Activated T-cell treated with anti-CD3 and anti-CD28 coated beads, Interleukin-2, amount 50 U/mL, for 4 hours (primary cell): Measurements from ENCODE around the gene AS3MT. TPM values are rescaled to one million over a fixed set of nuclear protein-coding genes. Genes with fewer than 3 reads are reported as not detected.
"Not testable (repeated sequence)": the region's sequence is repeated elsewhere in the genome, so short reads cannot be mapped to it uniquely, and the experiment has no call there.

Experiments used
- ATAC-seq, 2 donors: fragments of 200-7000 bp; cut with Tn5 transposase; one replicate each; pipeline ENCODE4 v1.10.0; 2021
- DNase-seq: peaks from one replicate; pipeline ENCODE4 v3.0.0-alpha.2; 2020
- H3K27me3 Mint-ChIP-seq: one replicate; pipeline ENCODE4 v1.8.0; 2021; ENCODE audit warnings: low read depth, mixed read lengths
- H3K36me3 Mint-ChIP-seq: one replicate; pipeline ENCODE4 v1.8.0; 2022; ENCODE audit warnings: mixed read lengths; ENCODE audit not compliant: insufficient read depth
- H3K4me1 Mint-ChIP-seq: one replicate; pipeline ENCODE4 v1.8.0; 2021; ENCODE audit warnings: low read depth, mixed read lengths
- H3K4me3 Mint-ChIP-seq: one replicate; pipeline ENCODE4 v1.8.0; 2021; ENCODE audit warnings: mild to moderate bottlenecking, moderate library complexity, mixed read lengths
- H3K9me3 Mint-ChIP-seq: one replicate; pipeline ENCODE4 v1.8.0; 2021; ENCODE audit warnings: mixed read lengths
- total RNA-seq, 3 donors: library from RNA; stranded (reverse); gene quantifications; one replicate each; pipeline ENCODE4 v1.2.1, GENCODE V29; 2021

AS3MT gene
- total RNA-seq, 3 donors from 2014 or later = 0.18 to 0.22 (median 0.18) TPM

DNA sequence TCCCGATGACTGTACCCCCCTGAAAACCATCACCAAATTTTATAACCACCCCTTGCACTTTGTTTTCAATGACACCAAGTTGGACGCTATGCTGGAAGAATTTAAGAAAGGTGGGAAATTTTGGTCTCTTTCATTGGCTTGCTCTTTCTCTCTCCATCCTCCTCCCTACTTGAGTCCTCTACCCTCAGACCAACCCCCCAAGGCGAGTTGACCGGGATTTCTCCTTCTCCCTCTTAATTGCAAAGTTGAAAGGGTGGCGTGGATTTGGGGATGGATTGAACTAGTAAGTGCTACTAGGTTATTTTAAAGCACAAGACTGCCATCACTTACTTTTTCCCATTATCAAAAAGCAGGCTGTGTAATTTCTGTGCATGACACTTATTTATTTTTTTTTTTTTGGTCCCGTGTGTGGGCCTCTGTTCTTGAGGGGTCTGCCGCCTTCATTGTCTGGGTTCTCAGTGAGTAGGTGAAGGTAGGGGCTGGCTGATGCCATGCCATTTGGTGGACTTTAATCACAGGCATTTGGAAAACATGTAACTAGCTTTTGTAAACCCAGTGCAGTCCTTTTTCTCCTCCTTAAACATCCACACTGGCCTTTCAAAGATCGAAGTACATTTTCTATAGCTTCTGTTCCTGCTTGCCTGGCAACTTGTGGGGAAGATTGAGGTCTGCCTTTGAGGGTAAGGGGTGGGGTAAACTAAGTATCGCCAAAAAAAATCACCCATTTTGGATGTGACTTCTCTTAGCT lies 50.9 kb downstream of the AS3MT start:
- DNase-seq (no peak), ATAC-seq (no peak)
- no peaks in the 10 kb centered on the region for H3K9me3 Mint-ChIP-seq
- peaks cover 1% of the 10 kb centered on the region for H3K36me3 Mint-ChIP-seq
- peaks cover 5% of the 10 kb centered on the region for H3K27me3 Mint-ChIP-seq
- peak overlapping the region; percentile 92 for H3K4me3 Mint-ChIP-seq
- H3K4me1 Mint-ChIP-seq = peaks cover 59% of the 10 kb centered on the region

DNA sequence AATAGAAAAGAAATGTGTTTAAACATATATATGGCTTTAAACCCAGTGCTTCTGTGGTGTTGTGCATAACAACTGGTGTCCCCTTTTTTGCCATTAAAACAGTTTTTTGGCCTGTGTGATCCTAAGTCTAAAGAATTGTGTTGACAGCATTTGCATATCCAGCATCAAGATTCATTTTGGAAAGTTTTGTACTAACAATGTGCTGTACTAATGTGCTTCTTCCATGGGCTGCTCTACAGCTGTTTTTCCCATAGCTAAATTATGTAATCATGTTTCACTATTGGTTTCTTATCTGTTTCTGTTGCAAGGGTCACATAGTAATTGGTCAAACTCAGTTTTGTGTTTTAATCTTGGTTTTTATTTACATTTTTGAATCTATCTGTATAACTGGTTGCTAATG lies 54.3 kb downstream of the AS3MT start:
- no peak for ATAC-seq
- no peak overlapping the region for H3K4me3 Mint-ChIP-seq
- DNase-seq = no peak
- no peaks in the 10 kb centered on the region for H3K27me3 Mint-ChIP-seq
- peaks cover 55% of the 10 kb centered on the region for H3K4me1 Mint-ChIP-seq
- H3K36me3 Mint-ChIP-seq = peaks cover 6% of the 10 kb centered on the region
- H3K9me3 Mint-ChIP-seq = no peaks in the 10 kb centered on the region

DNA sequence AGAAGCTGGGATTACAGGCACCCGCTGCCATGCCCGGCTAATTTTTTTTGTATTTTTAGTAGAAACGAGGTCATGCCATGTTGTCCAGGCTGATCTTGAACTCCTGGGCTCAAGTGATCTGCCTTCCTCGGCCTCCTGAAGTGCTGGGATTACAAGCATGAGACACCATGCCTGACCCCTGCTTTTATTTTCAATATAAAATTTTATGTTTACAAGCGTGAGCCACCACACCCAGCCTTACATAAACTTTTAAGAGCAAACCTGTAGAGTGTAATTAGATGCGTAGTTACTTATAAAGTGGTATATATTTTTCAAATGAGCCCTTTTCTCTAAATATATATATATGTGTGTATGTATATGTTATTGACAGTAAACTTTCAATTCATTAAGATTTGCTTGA lies 57.6 kb downstream of the AS3MT start:
- H3K9me3 Mint-ChIP-seq = no peaks in the 10 kb centered on the region

DNA sequence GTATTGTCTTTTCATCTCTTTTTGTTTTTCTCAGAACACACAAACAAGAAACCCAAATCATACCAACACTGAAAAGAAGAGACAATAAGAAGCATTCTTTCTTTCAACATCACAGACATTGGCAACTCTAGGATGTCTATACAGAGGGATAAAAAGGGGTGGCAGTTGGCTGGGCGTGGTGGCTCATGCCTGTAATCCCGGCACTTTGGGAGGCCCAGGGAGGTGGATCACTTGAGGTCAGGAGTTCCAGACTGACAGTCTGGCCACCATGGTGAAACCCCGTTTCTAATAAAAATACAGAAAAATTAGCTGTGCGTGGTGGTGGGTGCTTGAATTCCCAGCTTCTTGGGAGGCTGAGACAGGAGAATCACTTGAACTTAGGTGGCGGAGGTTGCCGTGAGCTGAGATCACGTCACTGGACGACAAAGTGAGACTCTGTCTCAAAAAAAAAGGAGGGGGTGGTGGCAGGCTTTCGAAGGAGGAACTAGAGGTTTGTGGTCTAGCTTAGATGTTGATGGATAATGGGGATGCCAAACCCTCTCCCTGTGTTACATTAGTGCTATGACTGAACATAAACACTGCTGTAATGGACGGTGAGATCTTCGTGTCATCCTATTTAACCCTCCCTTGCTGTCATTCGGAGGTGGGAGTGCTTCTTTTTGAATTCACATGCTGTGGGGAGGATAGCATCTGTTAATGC lies 58.2 kb downstream of the AS3MT start:
- Mint-ChIP-seq H3K27me3 (no peaks in the 10 kb centered on the region), H3K9me3 (no peaks in the 10 kb centered on the region), H3K36me3 (peaks cover 9% of the 10 kb centered on the region), H3K4me3 (no peak overlapping the region), H3K4me1 (peaks cover 24% of the 10 kb centered on the region)
- peak; percentile 43 to 71 for ATAC-seq
- no peak for DNase-seq

More for the DNA sequence above, 57.6 kb downstream of the AS3MT start:
- no peak for ATAC-seq
- Mint-ChIP-seq H3K4me3 (no peak overlapping the region), H3K27me3 (no peaks in the 10 kb centered on the region), H3K36me3 (peaks cover 8% of the 10 kb centered on the region), H3K4me1 (peaks cover 28% of the 10 kb centered on the region)
- no peak for DNase-seq

DNA sequence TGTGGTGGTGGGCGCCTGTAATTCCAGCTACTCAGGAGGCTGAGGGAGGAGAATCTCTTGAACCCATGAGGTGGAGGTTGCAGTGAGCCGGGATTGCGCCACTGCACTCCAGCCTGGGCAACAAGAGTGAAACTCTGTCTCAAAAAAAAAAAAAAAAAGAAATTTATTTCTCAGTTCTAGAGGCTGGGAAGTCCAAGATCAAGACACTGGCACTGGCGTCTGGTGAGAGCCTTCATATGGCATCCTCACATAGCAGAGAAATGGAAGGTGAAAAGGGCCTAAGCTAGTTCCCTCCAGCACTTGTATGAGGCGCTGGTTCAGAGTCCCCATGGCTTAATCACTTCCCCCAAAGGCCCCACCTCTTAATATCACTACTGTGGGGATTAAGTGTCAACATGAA lies 59.2 kb downstream of the AS3MT start:
- H3K4me1 Mint-ChIP-seq = peaks cover 15% of the 10 kb centered on the region
- H3K27me3 Mint-ChIP-seq, DNase-seq, H3K4me3 Mint-ChIP-seq, H3K36me3 Mint-ChIP-seq, H3K9me3 Mint-ChIP-seq, ATAC-seq: not testable (repeated sequence)

DNA sequence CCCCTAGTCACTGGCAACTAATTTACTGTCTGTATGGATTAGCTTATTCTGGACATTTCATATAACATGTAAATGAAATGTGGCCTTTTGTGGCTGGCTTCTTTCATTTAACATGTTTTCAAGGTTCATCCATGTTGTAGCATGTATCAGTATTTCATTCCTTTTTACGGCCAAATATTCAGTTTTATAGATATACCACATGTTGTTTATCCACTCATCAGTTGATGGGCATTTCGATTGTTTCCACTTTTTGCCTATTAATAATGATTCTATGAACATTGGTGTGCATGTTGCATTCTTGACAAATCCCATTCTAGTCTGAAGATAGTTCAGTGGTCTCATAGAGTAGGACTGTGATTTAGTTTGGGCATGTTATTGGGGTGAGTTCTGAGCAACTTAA lies 61.5 kb downstream of the AS3MT start:
- DNase-seq (no peak), ATAC-seq (no peak)
- Mint-ChIP-seq H3K4me3 (no peak overlapping the region), H3K27me3 (no peaks in the 10 kb centered on the region), H3K9me3 (no peaks in the 10 kb centered on the region), H3K36me3 (peaks cover 11% of the 10 kb centered on the region), H3K4me1 (peaks cover 7% of the 10 kb centered on the region)

DNA sequence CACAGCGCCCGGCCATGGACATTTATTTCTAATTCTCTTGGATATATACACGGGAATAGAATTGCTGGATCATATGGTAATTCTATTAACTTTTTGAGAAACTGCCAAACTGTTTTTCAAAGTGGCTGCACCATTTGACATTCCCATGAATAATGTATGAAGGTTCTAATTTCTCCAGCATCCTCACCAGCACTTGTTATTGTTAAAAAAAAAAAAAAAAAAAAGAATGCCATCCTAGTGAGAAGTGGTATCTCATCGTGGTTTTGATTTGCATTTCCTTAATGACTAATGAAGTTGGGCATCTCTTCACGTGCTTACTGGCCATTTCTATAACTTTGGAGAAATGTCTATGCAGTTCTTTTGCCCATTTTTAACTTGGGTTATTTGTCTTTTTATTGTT lies 62.4 kb downstream of the AS3MT start:
- Mint-ChIP-seq H3K4me1 (peaks cover 16% of the 10 kb centered on the region), H3K4me3 (no peak overlapping the region), H3K9me3 (no peaks in the 10 kb centered on the region), H3K27me3 (no peaks in the 10 kb centered on the region), H3K36me3 (peaks cover 11% of the 10 kb centered on the region)
- ATAC-seq (no peak), DNase-seq (no peak)

DNA sequence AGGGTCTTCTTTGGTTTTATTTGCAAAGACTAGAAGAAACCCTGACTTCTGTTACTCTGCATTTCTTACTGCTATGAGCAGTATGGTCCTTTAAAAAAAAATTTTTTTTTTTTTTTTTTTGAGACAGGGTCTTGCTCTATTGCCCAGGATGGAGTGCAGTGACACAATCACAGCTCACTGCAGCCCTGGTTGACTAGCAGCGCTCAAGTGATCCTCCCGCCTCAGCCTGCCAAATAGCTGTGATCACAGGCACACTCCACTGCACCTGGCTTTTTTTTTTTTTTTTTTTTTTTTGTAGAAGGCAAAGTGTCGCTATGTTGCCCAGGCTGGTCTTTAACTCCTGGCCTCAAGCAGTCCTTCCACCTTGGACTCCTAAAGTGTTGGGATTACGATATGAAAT lies 66.2 kb downstream of the AS3MT start:
- H3K4me3 Mint-ChIP-seq = no peak overlapping the region
- H3K36me3 Mint-ChIP-seq = peaks cover 4% of the 10 kb centered on the region
- ATAC-seq (no peak), DNase-seq (no peak)
- no peaks in the 10 kb centered on the region for H3K9me3 Mint-ChIP-seq
- H3K27me3 Mint-ChIP-seq = no peaks in the 10 kb centered on the region
- peaks cover 20% of the 10 kb centered on the region for H3K4me1 Mint-ChIP-seq

DNA sequence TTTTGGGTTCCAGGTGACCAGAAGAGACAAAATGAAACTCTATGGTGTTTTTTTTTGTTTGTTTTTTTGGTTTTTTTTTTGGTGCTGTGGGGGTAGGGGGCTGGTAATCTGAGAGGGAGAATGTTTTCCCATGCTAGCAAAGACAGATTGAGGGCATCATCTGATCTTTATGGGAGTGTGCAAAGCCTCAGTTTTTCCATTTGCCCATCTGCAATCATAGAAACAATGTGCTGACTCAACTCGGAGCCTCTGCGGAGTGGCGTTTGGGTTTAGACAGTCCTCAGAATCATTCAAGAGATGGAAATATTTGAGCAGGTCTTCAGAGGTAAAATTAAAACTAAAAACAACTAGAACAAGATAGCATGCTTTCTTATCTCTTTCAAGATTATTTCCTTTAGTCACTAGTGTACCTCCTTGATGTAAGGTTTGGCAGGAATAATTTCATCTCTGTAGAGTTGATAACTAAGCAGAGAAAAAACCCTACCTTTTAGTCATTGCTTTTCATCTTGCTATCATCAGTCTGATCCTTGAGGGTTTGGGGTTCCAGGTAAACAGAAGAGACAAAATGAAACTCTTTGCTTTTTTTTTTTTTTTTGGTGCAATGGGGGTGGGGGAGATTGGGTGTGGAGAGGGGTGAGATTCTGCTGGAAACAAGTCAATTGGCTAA lies 66.8 kb downstream of the AS3MT start:
- Mint-ChIP-seq H3K4me1 (peaks cover 20% of the 10 kb centered on the region), H3K27me3 (no peaks in the 10 kb centered on the region), H3K36me3 (peaks cover 6% of the 10 kb centered on the region), H3K9me3 (no peaks in the 10 kb centered on the region), H3K4me3 (no peak overlapping the region)
- ATAC-seq (peak; percentile 80 to 91), DNase-seq (no peak)

DNA sequence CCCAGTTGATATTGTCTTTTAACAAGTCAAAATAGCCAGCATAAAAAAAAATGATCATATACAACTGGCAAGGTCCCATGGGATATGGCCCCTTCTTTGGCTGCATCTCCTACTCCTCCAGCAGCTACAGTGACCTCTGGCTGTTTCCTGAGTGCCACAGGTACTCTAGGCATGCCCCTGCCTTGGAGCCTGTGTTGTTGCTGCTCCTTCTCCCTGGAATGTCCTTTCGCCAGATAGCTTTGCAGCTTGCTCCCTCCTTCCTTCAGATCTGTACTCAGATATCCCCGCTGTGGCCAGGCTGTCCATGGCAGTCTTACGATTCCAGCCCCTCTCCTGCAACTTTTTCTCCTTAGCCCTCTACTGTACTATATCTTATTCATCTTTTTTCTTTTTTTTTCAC lies 72.1 kb downstream of the AS3MT start:
- Mint-ChIP-seq H3K36me3 (peaks cover 9% of the 10 kb centered on the region), H3K27me3 (no peaks in the 10 kb centered on the region), H3K4me1 (peaks cover 8% of the 10 kb centered on the region), H3K9me3 (no peaks in the 10 kb centered on the region), H3K4me3 (no peak overlapping the region)
- DNase-seq (no peak), ATAC-seq (no peak)

DNA sequence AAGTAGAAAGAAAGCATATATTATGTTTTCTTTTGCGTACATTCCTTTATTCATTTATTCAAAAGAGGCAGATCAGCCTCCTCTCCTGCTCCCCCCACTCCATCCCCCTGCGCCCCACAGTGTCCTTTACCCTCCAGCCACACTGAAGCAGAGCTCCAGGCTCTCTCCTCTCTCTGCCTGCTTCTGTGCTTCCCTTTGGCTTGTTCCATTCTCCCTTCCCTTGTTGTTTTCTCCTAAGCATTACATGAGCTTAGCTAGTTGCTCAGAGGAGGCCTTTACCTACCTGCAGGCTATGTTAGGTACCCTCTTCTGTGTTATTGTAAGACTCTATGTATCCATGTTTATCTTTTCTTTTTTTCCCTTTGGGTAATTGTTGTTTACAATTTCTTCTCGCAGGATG lies 76.2 kb downstream of the AS3MT start:
- Mint-ChIP-seq H3K9me3 (no peaks in the 10 kb centered on the region), H3K4me3 (no peak overlapping the region), H3K36me3 (peaks cover 9% of the 10 kb centered on the region), H3K4me1 (no peaks in the 10 kb centered on the region), H3K27me3 (no peaks in the 10 kb centered on the region)
- DNase-seq (no peak), ATAC-seq (no peak)

DNA sequence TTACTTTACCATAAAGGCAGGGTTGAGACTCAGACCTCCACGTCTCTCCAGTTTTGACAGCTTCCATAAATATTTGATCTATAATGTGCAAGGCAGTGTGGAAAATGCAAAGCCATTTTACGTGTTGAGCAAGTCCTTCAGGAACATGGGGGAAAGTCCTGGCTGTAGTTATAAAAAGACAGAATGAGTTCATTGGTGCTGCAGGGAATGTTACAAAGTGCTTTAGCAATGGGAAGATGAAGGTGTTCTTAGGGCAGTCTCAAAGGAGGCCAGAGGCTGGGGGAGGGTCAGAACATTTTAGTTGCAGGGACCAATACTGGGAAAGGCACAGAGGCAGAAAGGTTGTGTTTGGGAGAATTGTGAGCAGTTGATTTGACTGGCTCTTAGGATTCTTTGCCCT lies 76.7 kb downstream of the AS3MT start:
- peaks cover 8% of the 10 kb centered on the region for H3K36me3 Mint-ChIP-seq
- no peak for ATAC-seq
- no peaks in the 10 kb centered on the region for H3K9me3 Mint-ChIP-seq
- DNase-seq = no peak
- H3K27me3 Mint-ChIP-seq = no peaks in the 10 kb centered on the region
- H3K4me3 Mint-ChIP-seq = no peak overlapping the region
- H3K4me1 Mint-ChIP-seq = no peaks in the 10 kb centered on the region

DNA sequence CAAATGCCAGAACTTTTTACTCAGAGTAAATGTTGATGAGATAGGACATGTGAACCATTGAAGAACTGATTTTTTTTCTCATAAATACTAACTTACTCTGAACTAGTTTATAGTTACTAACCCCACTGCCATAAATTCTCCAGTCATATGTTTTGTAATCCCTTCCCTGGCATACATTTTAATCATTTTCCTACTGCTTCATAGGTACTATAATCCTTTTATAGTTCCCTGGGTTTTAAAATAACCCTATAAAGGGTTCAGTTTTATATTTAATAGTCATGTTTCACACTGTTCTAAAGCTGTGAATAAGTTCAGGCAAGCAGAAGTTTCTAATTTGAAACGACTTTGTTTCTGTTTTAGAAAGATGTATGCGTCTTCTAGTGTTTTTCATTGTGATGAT lies 77.7 kb downstream of the AS3MT start:
- no peaks in the 10 kb centered on the region for H3K4me1 Mint-ChIP-seq

DNA sequence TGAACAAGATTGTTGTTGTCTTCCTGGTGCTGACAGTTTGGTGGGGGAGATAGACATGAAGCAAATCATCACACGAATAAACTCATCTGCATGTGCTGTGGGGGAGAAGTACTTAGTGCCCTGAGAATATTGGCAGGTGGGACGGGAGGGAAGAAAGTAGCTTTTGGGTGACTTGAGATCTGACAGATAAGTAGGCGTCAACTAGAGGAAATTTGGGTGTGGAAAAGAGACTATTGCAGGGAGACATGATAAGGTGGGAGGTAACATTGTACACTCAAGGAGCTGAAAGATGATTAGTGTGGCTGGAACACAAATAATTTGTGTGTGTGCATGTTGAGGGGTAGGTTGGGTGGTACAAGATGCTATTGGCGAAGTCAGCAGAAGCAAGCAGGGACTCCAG lies 78.9 kb downstream of the AS3MT start:
- Mint-ChIP-seq H3K4me3 (no peak overlapping the region), H3K4me1 (no peaks in the 10 kb centered on the region), H3K9me3 (no peaks in the 10 kb centered on the region), H3K36me3 (peaks cover 2% of the 10 kb centered on the region), H3K27me3 (no peaks in the 10 kb centered on the region)
- no peak for DNase-seq
- ATAC-seq = no peak

More for the DNA sequence above, 77.7 kb downstream of the AS3MT start:
- DNase-seq (no peak), ATAC-seq (no peak)
- no peak overlapping the region for H3K4me3 Mint-ChIP-seq
- H3K36me3 Mint-ChIP-seq = peaks cover 3% of the 10 kb centered on the region
- no peaks in the 10 kb centered on the region for H3K27me3 Mint-ChIP-seq
- H3K9me3 Mint-ChIP-seq = no peaks in the 10 kb centered on the region

DNA sequence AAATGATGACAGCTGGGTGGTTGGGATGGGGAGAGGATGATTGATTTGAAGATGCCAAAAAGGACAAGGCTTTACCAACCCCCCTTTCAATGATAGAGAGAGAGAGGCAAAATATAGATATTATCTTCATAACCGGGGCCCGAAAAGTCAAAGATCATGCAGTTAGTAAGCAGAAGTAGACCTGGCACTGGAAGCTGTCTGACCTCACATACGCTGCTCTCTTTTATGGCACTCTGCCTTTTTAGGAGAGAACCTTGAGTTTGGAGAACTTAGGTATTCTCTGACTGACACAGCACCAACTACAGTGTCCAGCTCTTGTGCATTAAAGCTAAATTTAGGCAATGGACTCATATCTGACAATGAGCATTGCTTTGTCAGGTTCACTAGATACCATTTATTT lies 79.5 kb downstream of the AS3MT start:
- DNase-seq (no peak), ATAC-seq (no peak)
- H3K36me3 Mint-ChIP-seq = peaks cover 2% of the 10 kb centered on the region
- H3K4me3 Mint-ChIP-seq = no peak overlapping the region
- H3K9me3 Mint-ChIP-seq = no peaks in the 10 kb centered on the region
- no peaks in the 10 kb centered on the region for H3K4me1 Mint-ChIP-seq
- no peaks in the 10 kb centered on the region for H3K27me3 Mint-ChIP-seq
